Ascending aorta (tissue), 2 donors: ENCODE results near the gene ANKRD23. TPM values are rescaled to one million over a fixed set of nuclear protein-coding genes. Genes with fewer than 3 reads are reported as not detected.

Experiments
- DNase-seq, 2 donors: peaks; one replicate each; pipeline ENCODE4 v3.0.0-alpha.2; 2019; ENCODE audit warnings: low spot score in 2 of 2
- H3K27ac ChIP-seq, 2 donors: fragments of 200-600 bp; sonication (generic); one replicate each; pipeline ENCODE4 v1.5.1; 2016 to 2017; ENCODE audit warnings: mild to moderate bottlenecking in 1 of 2
- H3K27me3 ChIP-seq: fragments of 200-600 bp; sonication (generic); one replicate; pipeline ENCODE4 v1.5.1; 2017
- H3K36me3 ChIP-seq, 2 donors: fragments of 200-600 bp; sonication (generic); one replicate each; pipeline ENCODE4 v1.5.1; 2016
- H3K4me1 ChIP-seq, 2 donors: fragments of 200-600 bp; sonication (generic); one replicate each; pipeline ENCODE4 v1.5.1; 2016 to 2017; ENCODE audit warnings: mild to moderate bottlenecking in 1 of 2
- H3K4me3 ChIP-seq, 2 donors: fragments of 200-600 bp; sonication (generic); one replicate each; pipeline ENCODE4 v1.5.1; 2016 to 2017; ENCODE audit warnings: mild to moderate bottlenecking in 1 of 2
- H3K9me3 ChIP-seq, 2 donors: fragments of 200-600 bp; sonication (generic); one replicate each; pipeline ENCODE4 v1.5.1; 2016
- intact Hi-C: fragments of 100-400 bp; cut with DNase I; formaldehyde crosslinking; loops from one replicate; pipeline ENCODE4 v1.15.1; 2023
- total RNA-seq: library from RNA; depleted of rRNA; stranded (reverse); fragments of >200 nt; gene quantifications from one replicate; pipeline ENCODE4 v1.1.0, GENCODE V29; 2016
- TF ChIP-seq, protein P1 (sequence below), 3 experiments: fragments of 200-600 bp in 2 of 3; fragments of 450-650 bp in 1 of 3; sonication (generic) in 2 of 3; IDR thresholded peaks; one replicate each; pipeline ENCODE4 v1.5.1; 2016 to 2019; ENCODE audit warnings: antibody characterized with exemption in 3 of 3, mild to moderate bottlenecking in 1 of 3, moderate library complexity in 1 of 3

ANKRD23 gene
- total RNA-seq, 1 donor from 2014 or later: 4.0 TPM

GRCh38 chr2:96879545-96880040 is 35.8 kb upstream of the ANKRD23 start:
- Histone ChIP-seq H3K9me3 (no peaks in the 10 kb centered on the region), H3K27ac (no peak overlapping the region), H3K27me3 (no peaks in the 10 kb centered on the region), H3K4me1 (no peaks in the 10 kb centered on the region), H3K36me3 (no peaks in the 10 kb centered on the region), H3K4me3 (no peak overlapping the region)
- intact Hi-C loops: loop anchor here (10.0 kb wide), 1 partner anchor 615 kb away; the partner anchor contains the start of genes CIAO1 and TMEM127
- TF ChIP-seq, protein P1, sequence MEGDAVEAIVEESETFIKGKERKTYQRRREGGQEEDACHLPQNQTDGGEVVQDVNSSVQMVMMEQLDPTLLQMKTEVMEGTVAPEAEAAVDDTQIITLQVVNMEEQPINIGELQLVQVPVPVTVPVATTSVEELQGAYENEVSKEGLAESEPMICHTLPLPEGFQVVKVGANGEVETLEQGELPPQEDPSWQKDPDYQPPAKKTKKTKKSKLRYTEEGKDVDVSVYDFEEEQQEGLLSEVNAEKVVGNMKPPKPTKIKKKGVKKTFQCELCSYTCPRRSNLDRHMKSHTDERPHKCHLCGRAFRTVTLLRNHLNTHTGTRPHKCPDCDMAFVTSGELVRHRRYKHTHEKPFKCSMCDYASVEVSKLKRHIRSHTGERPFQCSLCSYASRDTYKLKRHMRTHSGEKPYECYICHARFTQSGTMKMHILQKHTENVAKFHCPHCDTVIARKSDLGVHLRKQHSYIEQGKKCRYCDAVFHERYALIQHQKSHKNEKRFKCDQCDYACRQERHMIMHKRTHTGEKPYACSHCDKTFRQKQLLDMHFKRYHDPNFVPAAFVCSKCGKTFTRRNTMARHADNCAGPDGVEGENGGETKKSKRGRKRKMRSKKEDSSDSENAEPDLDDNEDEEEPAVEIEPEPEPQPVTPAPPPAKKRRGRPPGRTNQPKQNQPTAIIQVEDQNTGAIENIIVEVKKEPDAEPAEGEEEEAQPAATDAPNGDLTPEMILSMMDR (IDR thresholded peaks at IDR 0.05): no peak
- no peak for DNase-seq

DNA sequence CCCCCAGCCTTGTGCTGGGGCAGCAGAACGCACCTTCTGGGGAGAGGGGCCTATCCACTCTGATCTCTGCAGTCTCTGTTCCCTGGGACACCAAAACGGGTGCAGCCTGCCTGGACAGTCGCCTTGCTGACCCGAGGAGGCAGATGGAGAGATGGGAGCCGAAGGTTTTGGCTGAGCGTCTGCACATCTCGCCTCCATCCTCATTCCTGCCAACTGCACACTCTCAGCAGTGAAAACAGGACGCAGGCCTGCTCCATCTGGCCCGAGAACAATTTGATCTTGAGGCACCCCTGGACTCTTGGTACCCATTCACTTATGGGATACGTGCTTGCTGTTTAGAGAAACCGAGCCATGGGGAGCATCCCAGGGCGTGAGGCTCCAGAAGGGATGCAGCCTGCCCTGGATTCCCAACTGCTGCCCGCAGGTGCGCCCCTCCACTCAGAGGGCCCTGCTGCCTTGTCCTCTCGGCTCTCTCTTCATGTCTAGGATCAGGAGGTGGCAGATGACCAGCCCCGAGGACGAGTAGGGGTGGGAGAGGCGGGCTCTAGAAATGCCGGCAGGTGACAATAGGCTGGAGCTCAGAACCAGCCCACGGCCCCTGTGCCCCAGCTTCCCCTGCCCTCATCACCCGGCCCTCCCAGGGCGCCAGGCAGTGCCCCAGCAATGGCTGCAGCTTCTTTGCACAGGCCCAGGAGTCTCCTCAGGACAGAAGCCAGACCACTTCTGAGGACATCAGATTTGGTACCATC is 35.1 kb upstream of the ANKRD23 start:
- DNase-seq: no peak
- no peak overlapping the region for H3K27ac ChIP-seq
- no peaks in the 10 kb centered on the region for H3K27me3 ChIP-seq
- TF ChIP-seq, protein P1 (IDR thresholded peaks at IDR 0.05): no peak
- H3K4me3 ChIP-seq: no peak overlapping the region
- H3K9me3 ChIP-seq: no peaks in the 10 kb centered on the region
- peaks cover 0 to 3% of the 10 kb centered on the region in 2 donors for H3K4me1 ChIP-seq
- no peaks in the 10 kb centered on the region for H3K36me3 ChIP-seq
- intact Hi-C loops: loop anchor here (10.0 kb wide), 1 partner anchor 614 kb away; the partner anchor contains the start of genes CIAO1 and TMEM127

DNA sequence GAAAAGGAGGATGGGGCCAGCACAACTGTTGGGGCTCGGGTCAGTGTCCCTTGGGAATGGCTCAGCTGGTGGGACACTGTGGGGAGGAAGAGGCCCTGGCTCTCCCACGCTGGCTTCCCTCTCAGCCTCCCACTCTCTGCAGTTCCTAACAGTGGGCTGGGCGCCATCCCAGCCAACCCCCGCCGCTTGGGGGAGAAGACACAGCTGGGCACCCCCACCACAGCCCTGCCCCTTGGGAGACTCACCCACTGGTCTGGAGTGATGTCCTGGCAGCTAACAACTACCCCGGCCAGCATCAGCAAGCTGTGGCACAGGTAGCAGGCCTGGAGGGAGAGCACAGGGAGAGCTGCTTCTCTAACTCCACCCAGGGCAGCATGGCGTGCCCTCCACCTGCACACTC is 34.4 kb upstream of the ANKRD23 start:
- no peak overlapping the region for H3K4me3 ChIP-seq
- TF ChIP-seq, protein P1 (IDR thresholded peaks at IDR 0.05): no peak
- H3K27me3 ChIP-seq: no peaks in the 10 kb centered on the region
- intact Hi-C loops: loop anchor here (10.0 kb wide), 1 partner anchor 613 kb away; the partner anchor contains the start of genes CIAO1 and TMEM127
- DNase-seq: no peak
- no peak overlapping the region for H3K27ac ChIP-seq
- H3K4me1 ChIP-seq: peaks cover 2 to 9% of the 10 kb centered on the region in 2 donors
- no peaks in the 10 kb centered on the region for H3K9me3 ChIP-seq
- H3K36me3 ChIP-seq: no peaks in the 10 kb centered on the region

- H3K36me3 ChIP-seq: no peaks in the 10 kb centered on the region
- H3K9me3 ChIP-seq: no peaks in the 10 kb centered on the region
- H3K27ac ChIP-seq: no peak overlapping the region
- DNase-seq: no peak
- intact Hi-C loops: loop anchor here (10.0 kb wide), 1 partner anchor 613 kb away; the partner anchor contains the start of genes CIAO1 and TMEM127
- no peaks in the 10 kb centered on the region for H3K27me3 ChIP-seq
- peaks cover 2 to 12% of the 10 kb centered on the region in 2 donors for H3K4me1 ChIP-seq
- H3K4me3 ChIP-seq: no peak overlapping the region
- TF ChIP-seq, protein P1 (IDR thresholded peaks at IDR 0.05): no peak
Measured at GRCh38 chr2:96877631-96878092, 33.8 kb upstream of the ANKRD23 start.

DNA sequence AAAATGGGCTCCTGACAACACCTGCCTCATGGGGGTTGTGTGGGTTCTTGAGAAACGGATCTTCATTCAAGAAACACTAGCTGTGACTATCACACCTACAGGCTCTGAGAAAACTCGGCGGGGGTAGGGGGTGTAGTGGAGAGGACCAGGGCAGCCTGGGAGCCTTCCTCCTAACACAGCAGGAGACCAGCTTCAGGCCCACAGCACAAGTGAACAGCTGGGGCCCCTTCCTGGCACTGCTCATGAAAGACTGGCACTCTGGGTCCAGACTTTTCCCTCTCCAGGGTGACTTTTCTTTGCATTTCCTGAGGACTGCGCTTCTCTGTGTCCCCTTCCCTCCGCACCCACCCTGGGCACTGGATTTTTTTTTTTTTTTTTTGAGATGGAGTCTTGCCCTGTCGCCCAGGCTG is 33.2 kb upstream of the ANKRD23 start:
- Histone ChIP-seq H3K36me3 (no peaks in the 10 kb centered on the region), H3K27me3 (no peaks in the 10 kb centered on the region), H3K27ac (no peak overlapping the region), H3K4me1 (peaks cover 2 to 12% of the 10 kb centered on the region in 2 donors), H3K4me3 (no peak overlapping the region), H3K9me3 (no peaks in the 10 kb centered on the region)
- intact Hi-C loops: loop anchor here (10.0 kb wide), 1 partner anchor 612 kb away; the partner anchor contains the start of genes CIAO1 and TMEM127
- DNase-seq: no peak
- TF ChIP-seq, protein P1 (IDR thresholded peaks at IDR 0.05): no peak
